ENCODE data around the gene FKBP8. TPM values are rescaled to one million over a fixed set of nuclear protein-coding genes. Genes with fewer than 3 reads are reported as not detected.

The FKBP8 gene
- total RNA-seq, 2 donors from 2014 or later = 326 to 536 TPM

- H3K9me3 ChIP-seq = no peaks in the 10 kb centered on the region
- TF ChIP-seq POLR2A (IDR thresholded peaks at IDR 0.05) (no peak), CTCF (IDR thresholded peaks at IDR 0.05) (peak in 1 of 4 experiments; percentile 7), POLR2AphosphoS5 (IDR thresholded peaks at IDR 0.05) (no peak)
- WGBS = 89% methylated on average over 5 of the region's 5 CpGs
- intact Hi-C loops (cut with DNase I) = no loop called here
- H3K4me3 ChIP-seq = no peak overlapping the region
- no peaks in the 10 kb centered on the region for H3K36me3 ChIP-seq
- DNase-seq (ENCODE audit: low spot score) = no peak
- H3K27me3 ChIP-seq (replicated peaks; ENCODE audit: insufficient read depth) = no peaks in the 10 kb centered on the region
- H3K27ac ChIP-seq = no peak overlapping the region
- peaks cover 14% of the 10 kb centered on the region for H3K4me1 ChIP-seq (replicated peaks)
Observed at GRCh38 chr19:18484992-18485391, 58.4 kb downstream of the FKBP8 start.

- intact Hi-C loops (cut with DNase I) = no loop called here
- Histone ChIP-seq H3K9me3 (no peaks in the 10 kb centered on the region), H3K36me3 (no peaks in the 10 kb centered on the region), H3K27me3 (replicated peaks; ENCODE audit: insufficient read depth) (no peaks in the 10 kb centered on the region), H3K27ac (no peak overlapping the region), H3K4me3 (no peak overlapping the region), H3K4me1 (replicated peaks) (peaks cover 6% of the 10 kb centered on the region)
- TF ChIP-seq CTCF (IDR thresholded peaks at IDR 0.05) (no peak), POLR2AphosphoS5 (IDR thresholded peaks at IDR 0.05) (no peak)
- WGBS = 64% methylated on average over 12 of the region's 12 CpGs
- no peak for DNase-seq (ENCODE audit: low spot score)
Observed at GRCh38 chr19:18483119-18483890, 60.1 kb downstream of the FKBP8 start.

Other genes starting within 250 kb of the FKBP8 start
- gene LSM4, start 220.5 kb downstream of the FKBP8 start, total RNA-seq = 100 to 1,000 TPM; 157 to 215 TPM
- 10 to 100 TPM; 18.0 to 37.3 TPM for gene PGPEP1, start 203.0 kb downstream of the FKBP8 start, total RNA-seq
- 100 to 1,000 TPM in 1 of 2 donors, 10 to 100 TPM in 1; 49.6 to 136 TPM for gene GDF15, start 157.4 kb downstream of the FKBP8 start, total RNA-seq
- 1 to 10 TPM; 1.6 to 5.5 TPM for gene LRRC25, start 146.0 kb downstream of the FKBP8 start, total RNA-seq
- 100 to 1,000 TPM in 1 of 2 donors, 10 to 100 TPM in 1; 71.5 to 120 TPM for gene SSBP4, start 124.2 kb downstream of the FKBP8 start, total RNA-seq
- 100 to 1,000 TPM in 1 of 2 donors, 10 to 100 TPM in 1; 71.6 to 690 TPM for gene ISYNA1, start 105.4 kb downstream of the FKBP8 start, total RNA-seq
- 10 to 100 TPM; 10.7 to 44.4 TPM for gene ELL, start 21.5 kb downstream of the FKBP8 start, total RNA-seq
- 100 to 1,000 TPM; 115 to 130 TPM for gene KXD1, start 14.3 kb upstream of the FKBP8 start, total RNA-seq
- 100 to 1,000 TPM; 646 to 738 TPM for gene UBA52, start 28.3 kb upstream of the FKBP8 start, total RNA-seq
- gene REX1BD, start 45.2 kb upstream of the FKBP8 start, total RNA-seq = 100 to 1,000 TPM in 1 of 2 donors, 10 to 100 TPM in 1; 98.9 to 149 TPM
- 10 to 100 TPM in 1 of 2 donors, 1 to 10 TPM in 1; 2.6 to 12.6 TPM for gene CRLF1, start 63.2 kb upstream of the FKBP8 start, total RNA-seq
- 1 to 10 TPM in 1 of 2 donors, under 1 TPM in 1; 0.27 to 3.6 TPM for gene TMEM59L, start 69.3 kb upstream of the FKBP8 start, total RNA-seq
- 10 to 100 TPM in 1 of 2 donors, 1 to 10 TPM in 1; 9.1 to 18.4 TPM for gene KLHL26, start 93.5 kb upstream of the FKBP8 start, total RNA-seq
- gene CRTC1, start 140.1 kb upstream of the FKBP8 start, total RNA-seq = 10 to 100 TPM in 1 of 2 donors, 1 to 10 TPM in 1; 6.7 to 24.4 TPM
- 1 to 10 TPM in 1 of 2 donors, under 1 TPM in 1; 0.09 to 2.0 TPM for gene COMP, start 247.7 kb upstream of the FKBP8 start, total RNA-seq

All from prostate gland (tissue), 2 donors.